Endothelial cell of umbilical vein (primary cell): ENCODE results near the gene TRIM61.

Experiments used
- EZH2 ChIP-seq: IDR thresholded peaks from 2 replicates; pipeline ENCODE4 v1.6.1; 2012; ENCODE audit warnings: borderline replicate concordance, low read depth, mild to moderate bottlenecking, moderate library complexity, low read length, inconsistent platforms; ENCODE audit not compliant: severe bottlenecking
- FOS ChIP-seq: IDR thresholded peaks from 2 replicates; pipeline ENCODE4 v1.6.1; 2011; ENCODE audit warnings: mild to moderate bottlenecking, low read length, moderate library complexity, borderline replicate concordance; ENCODE audit not compliant: insufficient read depth
- POLR2A ChIP-seq: IDR thresholded peaks from 2 replicates; pipeline ENCODE4 v1.6.1; 2012; ENCODE audit warnings: low read depth, mild to moderate bottlenecking, control low read depth, low read length
- TF ChIP-seq, protein P1 (sequence below), 2 donors: IDR thresholded peaks; 1 replicate in 1 of 2; 2 replicates in 1 of 2; pipeline ENCODE4 v1.5.1; 2011; ENCODE audit warnings: low read length in 2 of 2, mild to moderate bottlenecking in 2 of 2, moderate library complexity in 2 of 2, control low read depth in 1 of 2, inconsistent platforms in 1 of 2, low read depth in 1 of 2; ENCODE audit not compliant: insufficient read depth in 1 of 2; ENCODE audit errors: extremely low read depth in 1 of 2

DNA sequence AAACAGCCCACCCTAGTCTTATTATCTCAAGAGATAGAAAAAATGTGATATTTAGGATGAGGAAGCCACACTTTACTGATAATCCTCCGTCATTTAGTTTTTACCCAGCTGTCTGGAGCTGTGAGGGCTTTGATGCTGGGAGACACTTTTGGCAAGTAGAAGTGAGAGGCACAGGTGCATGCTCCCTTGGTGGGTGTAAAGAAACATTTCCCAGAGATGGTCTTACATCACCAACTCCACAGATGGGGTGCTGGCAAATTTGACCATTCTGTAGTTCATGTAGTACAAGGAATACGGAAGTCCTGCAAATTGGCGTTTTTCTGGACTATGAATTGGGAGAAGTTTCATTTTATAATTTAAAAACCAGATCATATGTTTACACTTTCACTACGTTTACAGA lies 28.5 kb downstream of the TRIM61 start:
- TF ChIP-seq, protein P1, sequence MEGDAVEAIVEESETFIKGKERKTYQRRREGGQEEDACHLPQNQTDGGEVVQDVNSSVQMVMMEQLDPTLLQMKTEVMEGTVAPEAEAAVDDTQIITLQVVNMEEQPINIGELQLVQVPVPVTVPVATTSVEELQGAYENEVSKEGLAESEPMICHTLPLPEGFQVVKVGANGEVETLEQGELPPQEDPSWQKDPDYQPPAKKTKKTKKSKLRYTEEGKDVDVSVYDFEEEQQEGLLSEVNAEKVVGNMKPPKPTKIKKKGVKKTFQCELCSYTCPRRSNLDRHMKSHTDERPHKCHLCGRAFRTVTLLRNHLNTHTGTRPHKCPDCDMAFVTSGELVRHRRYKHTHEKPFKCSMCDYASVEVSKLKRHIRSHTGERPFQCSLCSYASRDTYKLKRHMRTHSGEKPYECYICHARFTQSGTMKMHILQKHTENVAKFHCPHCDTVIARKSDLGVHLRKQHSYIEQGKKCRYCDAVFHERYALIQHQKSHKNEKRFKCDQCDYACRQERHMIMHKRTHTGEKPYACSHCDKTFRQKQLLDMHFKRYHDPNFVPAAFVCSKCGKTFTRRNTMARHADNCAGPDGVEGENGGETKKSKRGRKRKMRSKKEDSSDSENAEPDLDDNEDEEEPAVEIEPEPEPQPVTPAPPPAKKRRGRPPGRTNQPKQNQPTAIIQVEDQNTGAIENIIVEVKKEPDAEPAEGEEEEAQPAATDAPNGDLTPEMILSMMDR (IDR thresholded peaks at IDR 0.05; ENCODE audit: extremely low read depth in 1 of 2, insufficient read depth in 1 of 2, low read depth in 1 of 2, low read length in 2 of 2): no peak
- TF ChIP-seq EZH2: no peak
- TF ChIP-seq POLR2A: no peak
- TF ChIP-seq FOS: no peak
